ENCODE measurements around the gene PON2.

GRCh38 chr7:95397381-95397780 lies 37.4 kb downstream of the PON2 start:
- TF ChIP-seq CTCF (conservative IDR thresholded peaks at IDR 0.05; ENCODE audit: low read length) (no peak), EZH2phosphoT487 (IDR thresholded peaks at IDR 0.05; ENCODE audit: borderline replicate concordance, low read depth, low read length) (no peak)
